ENCODE data around the gene SNRPA.

SNRPA gene

GRCh38 chr19:40745402-40745780, 5.6 kb upstream of the SNRPA start:
- no peaks in the 10 kb centered on the region for H3F3A ChIP-seq (ENCODE audit: insufficient read depth, low read length)
- no peak overlapping the region for H3K4me3 ChIP-seq (ENCODE audit: low read depth, low read length, poor library complexity, severe bottlenecking)
- H3K4me1 ChIP-seq (ENCODE audit: insufficient read depth, low read length, severe bottlenecking), result peaks cover 27% of the 10 kb centered on the region
- H3K27ac ChIP-seq (ENCODE audit: low read depth, low read length, poor library complexity, severe bottlenecking), result no peak overlapping the region
- TF ChIP-seq CTCF (IDR thresholded peaks at IDR 0.05; ENCODE audit: low read length), result no peak
- TF ChIP-seq EZH2 (IDR thresholded peaks at IDR 0.05; ENCODE audit: borderline replicate concordance, low read length), result no peak
- no peak overlapping the region for H2AFZ ChIP-seq (ENCODE audit: low read length)
- no peak overlapping the region for H3K9ac ChIP-seq (ENCODE audit: low read length)
- H4K20me1 ChIP-seq (ENCODE audit: insufficient read depth, low read length), result no peaks in the 10 kb centered on the region
- H3K4me2 ChIP-seq (ENCODE audit: low read length), result no peak overlapping the region
- no peaks in the 10 kb centered on the region for H3K9me2 ChIP-seq (ENCODE audit: low read depth, low read length)
- H3K79me2 ChIP-seq (ENCODE audit: insufficient read depth, low read length), result no peaks in the 10 kb centered on the region
- H3K27me3 ChIP-seq (ENCODE audit: insufficient read depth, low read length), result no peaks in the 10 kb centered on the region
- no peaks in the 10 kb centered on the region for H3K36me3 ChIP-seq (ENCODE audit: insufficient read depth, low read length)
- no peaks in the 10 kb centered on the region for H3K9me3 ChIP-seq (ENCODE audit: low read length)

- no peak for TF ChIP-seq CTCF (IDR thresholded peaks at IDR 0.05; ENCODE audit: low read length)
- no peak for TF ChIP-seq EZH2 (IDR thresholded peaks at IDR 0.05; ENCODE audit: borderline replicate concordance, low read length)
- no peak overlapping the region for H3K4me2 ChIP-seq (ENCODE audit: low read length)
Observed at GRCh38 chr19:40747536-40747935, 3.5 kb upstream of the SNRPA start.

GRCh38 chr19:40750058-40750873, 737 bp upstream of the SNRPA start, which contains the start of gene ACTMAP:
Gene ACTMAP (minus strand): TSS chr19:40750477. CDS start chr19:40749803, 674 bp downstream.
- peaks cover 42% of the 10 kb centered on the region for H3K79me2 ChIP-seq (ENCODE audit: insufficient read depth, low read length)
- H3K27me3 ChIP-seq (ENCODE audit: insufficient read depth, low read length), result no peaks in the 10 kb centered on the region
- H3F3A ChIP-seq (ENCODE audit: insufficient read depth, low read length), result no peaks in the 10 kb centered on the region
- H3K9me2 ChIP-seq (ENCODE audit: low read depth, low read length), result no peaks in the 10 kb centered on the region
- peaks cover 34% of the 10 kb centered on the region for H3K36me3 ChIP-seq (ENCODE audit: insufficient read depth, low read length)
- peak within 1 kb of the TSS; percentile 84 for H3K27ac ChIP-seq (ENCODE audit: low read depth, low read length, poor library complexity, severe bottlenecking)
- peak within 1 kb of the TSS; percentile 98 for H3K9ac ChIP-seq (ENCODE audit: low read length)
- H4K20me1 ChIP-seq (ENCODE audit: insufficient read depth, low read length), result no peaks in the 10 kb centered on the region
- H3K4me2 ChIP-seq (ENCODE audit: low read length), result peak within 1 kb of the TSS; percentile 75
- H2AFZ ChIP-seq (ENCODE audit: low read length), result no peak within 1 kb of the TSS
- H3K9me3 ChIP-seq (ENCODE audit: low read length), result no peaks in the 10 kb centered on the region
- H3K4me3 ChIP-seq (ENCODE audit: low read depth, low read length, poor library complexity, severe bottlenecking), result peak within 1 kb of the TSS; percentile 89
- no peak for TF ChIP-seq EZH2 (IDR thresholded peaks at IDR 0.05; ENCODE audit: borderline replicate concordance, low read length)
- no peak for TF ChIP-seq CTCF (IDR thresholded peaks at IDR 0.05; ENCODE audit: low read length)
- peaks cover 53% of the 10 kb centered on the region for H3K4me1 ChIP-seq (ENCODE audit: insufficient read depth, low read length, severe bottlenecking)

More at GRCh38 chr19:40747536-40747935, 3.5 kb upstream of the SNRPA start:
- Histone ChIP-seq H4K20me1 (ENCODE audit: insufficient read depth, low read length) (no peaks in the 10 kb centered on the region), H3K4me3 (ENCODE audit: low read depth, low read length, poor library complexity, severe bottlenecking) (no peak overlapping the region), H3K27ac (ENCODE audit: low read depth, low read length, poor library complexity, severe bottlenecking) (peak overlapping the region; percentile 83), H3F3A (ENCODE audit: insufficient read depth, low read length) (no peaks in the 10 kb centered on the region), H3K9me3 (ENCODE audit: low read length) (no peaks in the 10 kb centered on the region), H3K27me3 (ENCODE audit: insufficient read depth, low read length) (no peaks in the 10 kb centered on the region), H3K36me3 (ENCODE audit: insufficient read depth, low read length) (peaks cover 14% of the 10 kb centered on the region), H2AFZ (ENCODE audit: low read length) (no peak overlapping the region), H3K4me1 (ENCODE audit: insufficient read depth, low read length, severe bottlenecking) (peaks cover 31% of the 10 kb centered on the region), H3K9ac (ENCODE audit: low read length) (no peak overlapping the region), H3K79me2 (ENCODE audit: insufficient read depth, low read length) (peaks cover 15% of the 10 kb centered on the region), H3K9me2 (ENCODE audit: low read depth, low read length) (no peaks in the 10 kb centered on the region)

Measured in OCI-LY1 (cell line).